GM10266 (cell line): Measurements from ENCODE around the gene PRICKLE2.

Experiments
- DNase-seq: peaks from one replicate; pipeline ENCODE4 v3.0.0; 2012; ENCODE audit errors: extremely low spot score
- TF ChIP-seq, protein P1 (sequence below): IDR thresholded peaks from 2 replicates; pipeline ENCODE4 v1.5.1; 2012; ENCODE audit warnings: mild to moderate bottlenecking, low read depth; ENCODE audit not compliant: control insufficient read depth, insufficient read depth; ENCODE audit errors: missing control alignments

Gene PRICKLE2

DNA sequence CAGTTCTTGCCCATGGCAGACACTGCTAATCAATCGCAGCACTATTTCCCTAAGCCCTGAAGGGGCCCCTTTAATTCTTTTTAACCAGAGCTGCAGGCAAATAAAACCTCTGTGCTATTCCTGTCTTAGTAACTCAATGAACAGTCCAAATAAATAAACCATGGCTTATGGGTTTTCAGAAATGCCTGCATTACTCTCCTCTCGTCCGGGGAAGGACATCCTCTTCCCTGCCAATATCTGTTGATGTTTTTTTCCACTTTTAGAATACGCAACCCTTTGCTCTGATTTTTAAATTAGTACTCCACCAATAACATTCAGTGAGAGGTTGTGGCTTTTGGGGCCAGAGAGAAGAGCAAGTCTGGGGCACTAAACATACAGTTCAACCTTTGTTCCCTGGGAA is 35.2 kb upstream of the PRICKLE2 start:
- TF ChIP-seq, protein P1, sequence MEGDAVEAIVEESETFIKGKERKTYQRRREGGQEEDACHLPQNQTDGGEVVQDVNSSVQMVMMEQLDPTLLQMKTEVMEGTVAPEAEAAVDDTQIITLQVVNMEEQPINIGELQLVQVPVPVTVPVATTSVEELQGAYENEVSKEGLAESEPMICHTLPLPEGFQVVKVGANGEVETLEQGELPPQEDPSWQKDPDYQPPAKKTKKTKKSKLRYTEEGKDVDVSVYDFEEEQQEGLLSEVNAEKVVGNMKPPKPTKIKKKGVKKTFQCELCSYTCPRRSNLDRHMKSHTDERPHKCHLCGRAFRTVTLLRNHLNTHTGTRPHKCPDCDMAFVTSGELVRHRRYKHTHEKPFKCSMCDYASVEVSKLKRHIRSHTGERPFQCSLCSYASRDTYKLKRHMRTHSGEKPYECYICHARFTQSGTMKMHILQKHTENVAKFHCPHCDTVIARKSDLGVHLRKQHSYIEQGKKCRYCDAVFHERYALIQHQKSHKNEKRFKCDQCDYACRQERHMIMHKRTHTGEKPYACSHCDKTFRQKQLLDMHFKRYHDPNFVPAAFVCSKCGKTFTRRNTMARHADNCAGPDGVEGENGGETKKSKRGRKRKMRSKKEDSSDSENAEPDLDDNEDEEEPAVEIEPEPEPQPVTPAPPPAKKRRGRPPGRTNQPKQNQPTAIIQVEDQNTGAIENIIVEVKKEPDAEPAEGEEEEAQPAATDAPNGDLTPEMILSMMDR, result no peak
- DNase-seq, result no peak

DNA sequence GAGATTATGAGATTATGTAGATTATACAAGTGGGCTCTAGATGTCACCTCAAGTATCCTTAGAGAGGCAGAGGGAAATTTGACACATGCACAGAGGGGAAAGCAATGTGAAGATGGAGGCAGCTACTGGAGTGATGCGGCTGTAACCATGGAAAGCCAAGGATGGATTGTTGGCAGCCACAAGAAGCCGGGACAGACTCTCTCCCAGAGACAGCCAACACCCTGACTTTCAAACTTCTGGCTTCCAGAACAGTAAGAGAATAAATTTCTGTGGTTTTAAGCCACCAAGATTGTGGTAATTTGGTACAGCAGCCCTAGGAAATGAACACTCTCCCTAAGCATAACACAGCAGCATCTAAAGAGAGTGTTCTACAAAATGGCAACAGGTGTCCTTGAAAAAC is 34.4 kb upstream of the PRICKLE2 start:
- DNase-seq, result no peak
- TF ChIP-seq, protein P1, result no peak

DNA sequence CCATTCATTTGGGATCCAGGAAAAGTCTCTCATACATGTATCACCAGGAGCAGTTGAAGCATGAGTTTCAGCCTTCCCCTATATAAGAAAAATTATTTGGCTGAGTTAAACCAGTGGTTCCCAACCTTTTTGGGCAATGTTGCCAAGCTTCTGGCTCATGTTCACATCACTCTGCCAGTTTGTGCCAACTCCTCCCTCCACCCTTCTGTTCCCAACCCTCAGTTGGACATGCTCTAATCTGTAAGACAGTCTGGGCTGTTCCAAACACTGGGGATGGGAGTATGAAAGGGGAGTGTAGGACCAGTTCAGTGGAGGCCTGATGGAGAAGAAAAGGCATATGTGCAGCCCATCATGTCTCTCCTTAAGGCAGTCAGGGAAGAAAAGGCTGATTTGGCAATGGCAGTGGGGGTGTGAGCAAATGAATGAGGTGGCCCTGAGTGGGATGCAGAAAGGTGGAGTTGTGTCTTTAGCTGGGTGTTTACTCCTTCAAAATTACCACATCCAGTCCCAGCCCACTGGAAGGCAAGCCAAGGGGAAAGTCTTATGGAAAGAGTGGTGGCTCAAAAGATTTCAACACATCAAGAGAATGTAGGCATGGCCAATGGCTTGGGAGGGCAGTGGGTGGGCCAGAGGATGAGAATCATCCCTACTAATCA is 32.0 kb upstream of the PRICKLE2 start:
- DNase-seq, result no peak
- TF ChIP-seq, protein P1, result no peak

DNA sequence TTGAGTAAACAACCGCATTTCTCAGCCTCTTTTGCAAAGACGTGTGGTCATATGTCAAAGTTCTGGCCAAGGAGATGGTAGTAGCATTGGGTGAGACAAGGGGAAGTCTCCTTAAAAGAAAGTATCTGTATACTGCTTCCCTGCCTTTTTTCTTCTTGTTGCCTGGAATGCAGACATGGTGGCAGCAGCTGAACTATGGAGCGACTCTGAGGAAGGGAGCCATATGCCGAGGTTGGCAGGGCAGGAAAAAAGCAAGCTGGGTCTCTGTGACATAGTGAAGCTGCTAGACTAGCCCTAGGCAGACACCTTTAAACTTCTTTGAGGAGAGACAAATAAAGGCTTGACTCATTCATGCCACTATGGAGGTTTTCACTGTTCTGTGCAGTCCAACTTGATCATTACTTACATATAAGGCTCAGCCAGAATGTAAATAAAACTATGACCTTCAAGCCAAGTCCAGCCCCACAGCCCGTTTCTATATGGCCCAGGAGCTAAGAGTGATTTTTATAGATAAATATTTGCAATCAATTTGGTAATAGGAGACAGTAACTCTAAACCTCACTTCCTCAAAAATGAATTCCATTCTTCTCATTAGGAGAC is 30.6 kb upstream of the PRICKLE2 start:
- DNase-seq, result no peak
- TF ChIP-seq, protein P1, result no peak

DNA sequence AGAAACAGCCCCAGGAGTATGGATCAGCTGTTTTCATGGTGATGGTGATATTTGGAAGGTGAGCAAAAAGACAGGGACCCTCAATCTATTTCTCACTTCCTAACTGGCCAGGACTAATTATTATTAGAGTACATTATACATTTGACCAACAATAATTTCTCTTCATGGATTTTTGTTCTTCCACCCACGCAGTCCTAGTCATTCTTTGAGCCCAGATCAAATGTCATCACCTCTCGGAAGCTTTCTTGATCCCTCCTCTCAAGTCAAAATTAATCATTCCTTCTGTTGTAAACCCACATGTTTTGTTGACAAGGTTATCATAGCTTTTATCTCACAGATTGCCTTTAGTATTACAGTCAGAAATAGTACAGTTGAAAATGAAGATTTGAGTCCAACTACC is 29.2 kb upstream of the PRICKLE2 start:
- DNase-seq, result no peak
- TF ChIP-seq, protein P1, result no peak

DNA sequence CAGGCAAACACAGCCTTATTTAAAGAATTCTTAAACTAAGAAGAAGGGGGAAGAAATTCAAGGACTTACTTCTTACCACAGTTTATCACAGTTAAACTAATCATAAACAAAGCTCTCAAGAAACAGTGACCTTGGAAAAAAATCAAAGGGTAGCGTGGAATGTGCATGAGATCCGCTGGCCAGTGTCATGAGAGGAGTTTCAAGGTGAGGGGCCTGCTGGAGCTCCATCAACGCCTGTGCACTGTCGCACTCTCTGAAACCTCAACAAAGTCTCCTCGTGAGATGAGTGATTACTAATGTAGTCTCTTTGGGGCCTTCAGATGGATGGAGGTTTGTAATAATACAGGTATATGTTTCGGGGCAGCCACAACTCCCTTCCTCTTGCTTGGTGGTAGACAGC is 28.4 kb upstream of the PRICKLE2 start:
- DNase-seq, result no peak
- TF ChIP-seq, protein P1, result no peak

DNA sequence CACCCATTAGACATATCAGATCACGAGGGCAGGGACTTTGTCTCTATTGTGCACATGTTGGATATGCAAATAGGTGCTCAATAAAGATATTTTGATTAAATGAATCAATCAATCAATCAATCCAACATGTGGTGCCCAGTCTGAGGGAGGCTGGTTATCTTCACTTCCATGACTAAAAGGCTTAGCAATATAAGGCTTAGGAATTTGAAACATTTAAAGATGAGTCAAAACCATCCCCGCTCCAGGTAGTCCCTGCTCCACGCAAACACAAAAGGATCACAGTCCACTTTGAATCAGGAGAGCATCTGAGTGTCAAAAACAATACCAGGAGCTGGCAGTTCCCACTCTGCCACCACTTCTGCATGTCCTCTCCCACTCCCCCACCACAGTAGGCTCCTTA is 25.8 kb upstream of the PRICKLE2 start:
- TF ChIP-seq, protein P1, result no peak
- no peak for DNase-seq
